GM18505 (cell line): ENCODE results near the gene ARNT2.
"Not testable (repeated sequence)": the region's sequence is repeated elsewhere in the genome, so short reads cannot be mapped to it uniquely, and the experiment has no call there.

Source experiments
- ATAC-seq: cut with Tn5 transposase; IDR thresholded peaks from one replicate; pipeline ENCODE4 v1.9.1; 2021; ENCODE audit not compliant: unreplicated experiment
- POLR2A ChIP-seq: IDR thresholded peaks from 4 replicates; pipeline ENCODE4 v1.6.1; 2011; ENCODE audit warnings: borderline replicate concordance; ENCODE audit not compliant: insufficient read depth, insufficient read length; ENCODE audit errors: extremely low read depth

Gene ARNT2

DNA sequence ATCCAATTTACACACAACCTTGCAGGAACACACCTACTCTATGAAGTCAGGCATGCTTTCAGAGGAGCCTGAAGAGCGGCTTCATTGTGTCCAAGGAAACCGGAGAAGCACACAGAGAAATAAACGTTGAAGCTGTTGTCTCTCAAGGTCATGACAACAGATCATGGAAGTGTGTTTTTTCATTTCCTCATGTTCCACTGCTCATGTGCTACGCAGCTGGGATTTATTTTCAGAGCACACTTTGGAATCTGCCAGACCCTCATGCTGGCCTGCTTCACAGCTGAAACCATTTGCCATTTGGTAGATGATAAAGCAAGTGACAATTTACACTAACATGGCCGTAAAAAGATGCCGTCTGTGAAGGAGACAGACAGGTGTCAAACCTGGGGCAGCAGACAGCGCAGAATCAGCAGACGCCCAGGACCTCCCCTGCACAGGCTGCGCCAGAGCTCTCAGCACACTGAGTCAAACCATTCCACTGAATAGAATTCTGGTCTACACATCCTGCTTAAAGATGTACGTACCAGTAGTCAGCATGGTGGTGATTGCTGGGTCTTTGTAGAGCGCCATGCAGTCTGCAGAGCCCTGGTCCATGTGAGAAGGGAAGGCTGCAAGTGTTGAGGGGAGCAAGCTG is 99.3 kb downstream of the ARNT2 start:
- no peak for ATAC-seq
- no peak for TF ChIP-seq POLR2A

DNA sequence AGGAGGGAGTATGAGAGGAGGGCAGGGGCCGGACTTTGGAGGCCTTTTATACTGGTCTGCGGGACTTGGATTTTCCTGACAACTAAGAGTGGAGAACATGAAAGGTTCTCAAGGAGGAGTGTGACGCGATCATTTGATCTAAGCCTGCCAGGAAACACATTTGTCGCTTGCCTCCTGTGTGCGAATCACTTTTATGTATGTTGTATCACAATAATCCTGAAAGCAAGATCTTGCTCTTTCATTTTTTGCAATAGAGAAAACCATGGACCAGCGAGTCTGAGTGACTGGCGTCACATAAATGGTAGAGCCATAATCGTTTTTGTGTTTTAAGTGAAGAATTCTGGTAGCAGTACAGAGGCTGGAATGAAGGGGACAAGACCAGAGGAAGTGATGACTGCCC is 100.7 kb downstream of the ARNT2 start:
- no peak for TF ChIP-seq POLR2A
- no peak for ATAC-seq

DNA sequence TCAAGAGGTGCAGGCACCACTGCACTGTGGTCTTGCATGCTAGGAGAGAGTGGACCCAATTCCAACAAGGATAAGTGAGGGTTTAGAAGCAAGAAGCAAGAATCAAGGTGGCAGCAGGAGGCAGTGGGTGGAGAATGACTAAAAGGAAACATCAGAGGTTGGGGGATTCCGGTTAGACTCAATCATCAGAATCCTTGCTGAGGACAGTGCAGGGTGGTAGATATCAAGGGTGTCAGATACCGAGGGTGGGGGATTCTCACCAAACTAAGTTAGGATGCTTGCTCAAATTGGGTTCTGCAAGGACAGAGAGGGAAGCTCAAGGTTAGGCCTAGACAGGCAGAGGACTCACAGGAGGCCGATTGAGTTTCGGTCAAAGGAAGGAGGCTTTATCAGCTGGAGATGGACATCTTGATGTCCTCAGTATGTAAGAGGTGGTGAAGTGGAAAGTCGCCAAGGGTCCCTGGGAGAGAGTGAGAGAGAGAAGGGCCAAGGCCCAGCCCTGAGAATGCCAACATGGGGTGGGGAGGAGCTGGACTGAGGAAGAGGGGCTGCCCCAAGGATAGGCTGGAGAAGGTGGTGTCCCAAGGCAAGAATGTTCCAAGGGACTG is 102.2 kb downstream of the ARNT2 start:
- ATAC-seq = no peak
- TF ChIP-seq POLR2A = no peak

- ATAC-seq = no peak
- no peak for TF ChIP-seq POLR2A
These were observed 102.9 kb downstream of the ARNT2 start for GRCh38 chr15:80507131-80507530.

- no peak for TF ChIP-seq POLR2A
- ATAC-seq = no peak
These were observed 103.6 kb downstream of the ARNT2 start for GRCh38 chr15:80507638-80508316.

DNA sequence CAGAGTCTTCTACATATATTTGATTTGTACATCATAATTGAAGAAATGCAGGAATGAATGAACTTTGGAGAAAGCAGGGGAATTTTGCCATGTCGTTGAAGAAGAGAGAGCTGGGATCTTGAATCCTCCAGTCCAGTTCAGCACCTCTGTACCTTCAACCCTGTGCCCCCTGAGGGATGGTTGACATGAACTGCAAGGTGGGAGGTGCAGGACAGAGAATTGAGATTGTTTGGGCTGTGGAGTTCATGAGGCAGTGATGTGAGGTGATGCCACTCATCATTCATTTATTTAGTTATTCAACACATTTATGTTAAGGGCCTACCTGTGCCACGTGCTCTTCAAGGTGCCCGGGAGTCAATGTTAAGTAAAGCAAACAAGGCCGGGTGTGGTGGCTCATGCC is 104.6 kb downstream of the ARNT2 start:
- no peak for TF ChIP-seq POLR2A
- ATAC-seq = no peak

DNA sequence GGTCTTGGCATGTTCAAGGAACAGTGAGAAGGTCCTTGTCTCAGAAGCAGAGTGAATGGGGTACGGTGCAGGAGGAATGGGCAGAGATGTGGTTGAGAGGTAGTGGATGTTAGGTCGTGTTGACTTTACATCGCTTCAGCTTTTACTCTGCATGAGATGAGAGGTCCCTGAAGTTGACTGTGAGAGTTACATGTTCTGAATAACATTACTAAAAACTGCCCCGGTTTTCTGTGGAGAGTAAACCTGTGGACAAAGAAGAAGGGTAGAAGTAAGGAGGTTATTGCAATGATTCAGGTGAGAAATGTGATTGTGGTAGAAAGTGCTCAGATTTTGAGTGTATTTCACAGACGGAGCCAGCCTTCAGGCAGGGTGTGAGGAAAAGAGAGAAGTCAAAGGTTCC is 105.6 kb downstream of the ARNT2 start:
- no peak for ATAC-seq
- TF ChIP-seq POLR2A = no peak

DNA sequence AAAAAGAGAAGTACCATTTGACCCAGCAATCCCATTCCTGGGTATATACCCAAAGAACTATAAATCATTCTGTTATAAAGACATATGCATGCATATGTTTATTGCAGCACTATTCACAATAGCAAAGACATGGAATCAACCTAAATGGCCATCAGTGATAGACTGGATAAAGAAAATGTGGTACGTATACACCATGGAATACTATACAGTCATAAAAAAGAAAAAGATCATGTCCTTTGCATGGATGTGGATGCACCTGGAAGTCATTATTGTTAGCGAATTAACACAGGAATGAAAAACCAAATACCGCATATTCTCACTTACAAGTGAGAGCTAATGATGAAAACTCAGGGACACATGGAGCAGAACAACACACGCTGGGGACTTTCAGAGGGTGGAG is 106.8 kb downstream of the ARNT2 start:
- ATAC-seq = not testable (repeated sequence)

GRCh38 chr15:80512726-80513660 is 108.8 kb downstream of the ARNT2 start:
- TF ChIP-seq POLR2A = no peak
- no peak for ATAC-seq

DNA sequence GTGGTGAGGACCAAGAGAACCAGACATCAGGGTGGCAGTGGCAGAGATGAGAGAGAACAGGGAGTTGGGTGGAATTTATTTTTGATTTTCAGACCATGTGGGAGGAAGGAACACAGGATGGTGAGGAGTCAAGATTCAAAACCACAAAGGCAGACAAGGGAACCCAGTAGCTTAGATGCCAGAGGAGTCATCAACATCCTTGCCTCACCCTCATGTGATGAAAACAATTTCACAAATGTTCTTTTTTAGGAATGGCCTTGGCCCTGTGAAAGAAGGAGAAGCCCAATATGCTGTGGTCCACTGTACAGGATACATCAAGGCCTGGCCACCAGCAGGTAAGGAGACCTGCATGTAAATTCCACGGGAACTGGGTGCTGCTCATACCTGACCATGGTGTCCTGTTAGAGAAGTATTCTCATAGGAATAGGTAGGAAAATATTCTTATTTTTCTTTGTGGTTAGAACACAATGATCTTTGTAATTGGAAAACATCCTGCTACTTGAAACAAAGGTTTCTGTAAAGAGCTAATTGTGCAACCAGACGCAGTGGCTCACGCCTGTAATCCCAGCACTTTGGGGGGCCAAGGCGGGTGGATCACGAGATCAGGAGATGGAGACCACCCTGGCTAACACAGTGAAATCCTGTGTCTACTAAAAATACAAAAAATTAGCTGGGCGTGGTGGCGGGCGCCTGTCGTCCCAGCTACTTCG is 110.0 kb downstream of the ARNT2 start:
- ATAC-seq = no peak
- TF ChIP-seq POLR2A = no peak

DNA sequence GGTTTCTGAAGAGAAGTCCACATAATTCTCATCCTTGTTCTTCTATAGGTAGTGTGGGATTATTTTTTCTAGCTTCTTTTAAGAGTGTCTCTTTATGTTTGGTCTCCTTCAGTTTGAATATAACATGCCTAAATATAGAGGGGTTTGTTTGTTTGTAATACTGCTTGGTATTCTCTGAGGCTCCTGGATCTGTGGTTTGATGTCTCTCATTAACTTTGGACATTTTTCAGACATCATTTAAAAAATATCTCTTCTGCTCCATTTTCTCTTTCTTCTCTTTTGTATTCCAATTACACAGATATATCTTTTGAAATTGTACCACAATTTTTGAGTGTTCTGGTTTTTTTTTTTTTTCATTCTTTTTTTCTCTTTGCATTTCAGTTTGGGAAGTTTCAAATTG is 113.1 kb downstream of the ARNT2 start:
- no peak for TF ChIP-seq POLR2A
- ATAC-seq = no peak

GRCh38 chr15:80518522-80518921 is 114.3 kb downstream of the ARNT2 start:
- no peak for TF ChIP-seq POLR2A
- no peak for ATAC-seq

- ATAC-seq = no peak
- TF ChIP-seq POLR2A = no peak
These were observed 119.6 kb downstream of the ARNT2 start for GRCh38 chr15:80523746-80524145.
